GM19193 (cell line): Measurements from ENCODE around the gene KCNJ9.

Experiments
- POLR2A ChIP-seq: IDR thresholded peaks from 4 replicates; pipeline ENCODE4 v1.6.1; 2011; ENCODE audit not compliant: insufficient read depth, insufficient read length; ENCODE audit errors: extremely low read depth

KCNJ9 gene

DNA sequence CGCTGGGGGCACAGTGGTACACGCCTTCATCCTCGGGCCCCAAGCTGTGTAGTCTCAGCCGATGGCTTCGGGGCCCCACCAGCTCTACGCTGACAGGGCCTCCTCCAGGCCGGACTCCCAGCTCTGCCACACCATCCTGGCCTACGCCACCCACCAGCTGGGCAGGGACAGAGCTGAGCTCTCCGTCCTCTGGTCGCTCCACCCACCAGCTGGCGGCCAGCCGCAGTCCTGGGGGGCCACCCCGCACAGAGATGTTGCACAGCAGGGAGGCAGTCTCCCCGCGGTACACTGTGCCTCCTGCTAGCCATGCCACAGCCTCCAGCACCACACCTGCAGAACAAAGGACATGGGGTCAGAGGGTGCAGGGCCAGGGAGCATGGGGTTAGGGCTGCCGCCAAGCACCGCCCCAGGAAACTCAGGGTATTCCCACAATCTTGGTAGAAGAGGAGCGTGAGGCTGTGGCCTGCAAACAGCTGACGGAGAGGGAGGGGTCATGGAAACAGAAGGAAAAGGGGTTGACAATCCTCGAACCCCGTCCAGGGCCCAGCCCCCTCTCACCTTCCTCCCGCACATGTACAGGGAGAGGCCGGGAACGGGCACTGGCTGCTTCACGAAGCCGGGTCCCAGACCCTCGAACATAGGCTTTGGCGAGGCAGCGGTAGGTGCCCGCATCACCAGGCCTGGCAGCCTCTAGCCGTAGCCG, 11.2 kb downstream of the KCNJ9 start:
- TF ChIP-seq POLR2A: no peak

DNA sequence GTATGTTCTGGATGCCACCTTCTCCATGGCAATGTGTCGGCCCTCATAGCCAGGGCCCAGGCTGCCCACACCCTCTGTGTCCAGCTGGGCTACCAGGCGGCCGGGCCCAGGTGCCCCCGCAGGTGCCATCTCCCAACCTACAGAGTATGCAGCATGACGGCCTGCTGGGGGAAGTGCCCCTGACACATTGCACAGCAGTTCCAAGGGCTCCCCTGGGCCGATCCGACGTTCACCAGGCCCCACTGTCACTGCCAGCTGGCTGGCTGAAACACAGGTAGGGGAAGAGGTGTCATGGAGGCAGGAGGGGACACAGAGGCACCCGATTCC, 11.7 kb downstream of the KCNJ9 start:
- no peak for TF ChIP-seq POLR2A

DNA sequence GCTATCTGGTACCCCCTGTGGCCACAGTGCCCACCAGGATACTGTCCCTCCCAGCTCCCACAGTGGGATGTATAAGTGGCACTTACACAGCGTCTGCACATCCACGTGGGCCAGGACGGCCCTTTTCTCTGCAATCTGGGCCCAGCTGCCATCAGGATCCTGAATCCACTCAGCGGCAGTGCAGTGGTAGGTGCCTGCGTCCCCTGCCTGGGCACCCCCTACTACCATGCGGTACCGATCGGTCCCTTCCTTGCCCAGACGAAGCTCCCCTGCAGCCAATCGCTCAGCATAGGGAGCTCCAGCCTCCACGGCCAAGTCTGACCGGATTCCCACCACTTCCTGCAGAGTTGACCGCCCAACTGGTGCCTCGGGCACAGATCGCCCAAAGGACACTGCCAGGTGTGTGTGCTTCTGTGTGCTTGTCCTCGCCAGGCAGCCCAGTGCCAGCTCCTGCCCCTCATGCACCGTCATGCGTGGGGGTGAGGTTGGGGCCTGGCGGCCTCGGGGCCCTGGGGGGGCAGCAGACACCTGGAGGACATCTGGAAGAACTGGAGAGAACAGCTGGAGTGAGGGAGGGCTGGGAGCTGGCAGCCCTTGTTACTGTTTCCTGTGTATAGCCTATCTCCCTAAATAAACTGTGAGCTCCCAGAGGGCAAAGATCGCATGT, 12.4 kb downstream of the KCNJ9 start:
- TF ChIP-seq POLR2A: no peak

DNA sequence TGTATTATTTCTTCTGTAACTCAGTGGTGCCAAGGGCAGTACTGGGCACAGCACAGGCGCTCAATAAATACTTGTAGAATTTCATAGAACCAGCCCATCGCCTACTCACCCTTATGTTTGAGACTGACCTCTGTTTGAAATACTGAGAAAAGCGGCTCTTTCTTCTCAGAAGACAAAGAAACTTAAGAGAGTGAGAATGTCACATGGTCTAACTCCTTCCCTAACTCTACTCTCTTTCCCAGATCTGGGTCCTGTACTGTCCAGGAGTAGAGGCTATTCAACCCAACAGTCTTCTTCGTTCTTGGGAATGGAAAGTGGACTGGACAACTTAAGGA, 12.9 kb downstream of the KCNJ9 start:
- no peak for TF ChIP-seq POLR2A

DNA sequence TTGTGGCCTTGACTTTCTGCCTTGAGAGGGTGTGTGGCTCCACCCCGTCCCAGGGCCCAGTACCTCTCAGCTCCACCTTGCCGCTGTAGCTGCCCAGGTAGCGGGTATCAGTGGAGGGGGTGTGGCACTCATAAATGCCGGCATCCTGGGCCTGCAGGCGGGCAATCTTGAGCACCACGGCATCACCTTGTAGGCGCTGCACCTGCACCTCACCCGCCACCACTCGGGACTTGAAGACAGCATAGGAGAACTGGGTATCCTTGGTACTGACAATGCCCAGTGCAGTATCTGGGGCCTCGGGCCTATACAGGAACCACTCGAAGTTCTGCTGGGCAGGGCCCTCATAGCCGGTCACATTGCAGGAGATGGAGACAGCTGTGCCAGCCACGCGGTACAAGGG, 13.5 kb downstream of the KCNJ9 start:
- no peak for TF ChIP-seq POLR2A

DNA sequence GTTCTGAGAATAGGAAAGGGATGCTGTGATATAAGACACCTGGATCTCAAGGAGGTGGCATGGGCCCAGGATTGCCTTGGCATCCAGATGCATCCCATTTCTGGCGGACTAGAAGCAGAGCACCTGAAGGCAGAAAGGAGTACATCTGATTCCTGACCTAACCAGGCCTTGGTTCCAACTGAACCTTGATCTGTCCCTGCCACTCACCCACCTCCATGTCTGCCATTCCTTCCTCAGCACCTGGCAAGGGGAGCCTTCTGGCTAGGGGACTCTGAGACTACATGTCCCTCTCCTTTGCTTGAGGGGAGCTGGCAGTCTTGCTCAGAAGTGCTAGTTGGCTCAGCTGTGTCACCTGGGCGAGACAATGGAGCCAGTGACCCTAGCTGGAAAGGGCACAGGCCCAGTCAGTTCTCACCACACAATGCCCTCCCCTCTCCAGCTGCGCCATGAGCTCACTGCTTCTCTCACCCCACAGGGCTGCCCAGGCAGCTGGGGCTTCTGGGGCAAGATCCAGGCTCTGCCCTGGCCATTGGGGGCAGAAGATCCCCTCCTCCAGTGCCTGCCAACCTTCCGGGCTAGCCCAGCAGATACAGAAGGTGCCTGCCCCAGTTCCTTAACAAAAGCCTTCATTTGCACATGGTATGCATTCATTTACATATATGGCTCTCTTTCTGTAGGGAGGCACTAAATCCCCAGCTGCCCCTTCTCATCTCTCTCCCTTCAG, 14.2 kb downstream of the KCNJ9 start:
- TF ChIP-seq POLR2A: no peak

DNA sequence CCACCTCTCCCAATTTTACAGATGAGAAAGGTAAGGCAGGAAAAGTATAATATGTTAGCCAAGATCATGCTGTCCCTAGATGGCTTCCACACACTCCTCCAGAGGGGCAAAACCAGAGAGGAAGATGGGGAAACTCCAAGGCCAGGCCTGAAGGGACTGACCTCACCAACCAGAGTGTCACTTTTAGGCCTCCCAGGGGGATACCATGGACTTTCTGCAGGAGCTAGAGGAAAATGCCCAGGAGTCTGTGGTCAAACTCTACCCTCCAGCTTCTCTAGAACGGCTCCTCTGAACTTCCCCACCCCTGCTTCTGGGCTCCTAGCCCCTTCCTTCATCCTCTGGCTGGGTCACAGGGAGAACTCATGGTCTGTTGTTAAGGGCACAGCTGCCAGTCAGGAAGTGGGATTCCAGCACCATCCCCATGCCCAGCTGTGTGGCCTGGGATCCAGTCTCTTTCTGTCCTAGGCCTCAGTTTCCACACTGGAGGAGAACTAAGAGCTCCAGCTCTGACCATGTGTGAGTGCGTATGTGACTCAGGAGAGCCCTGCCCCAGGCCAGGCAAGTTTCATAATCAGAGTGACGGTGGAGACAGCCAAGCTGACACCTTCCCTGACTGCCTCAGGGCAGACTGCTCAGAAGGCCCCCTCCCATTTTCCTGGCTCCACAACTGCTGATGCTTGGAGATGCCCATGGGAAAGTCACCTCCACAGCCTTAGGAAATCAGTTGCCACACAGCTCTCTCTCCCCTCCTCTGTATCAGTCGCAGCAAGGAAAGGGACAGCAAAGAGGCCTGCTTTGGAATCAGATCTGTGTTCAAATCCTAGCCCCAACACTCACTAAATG, 15.2 kb downstream of the KCNJ9 start:
- no peak for TF ChIP-seq POLR2A

DNA sequence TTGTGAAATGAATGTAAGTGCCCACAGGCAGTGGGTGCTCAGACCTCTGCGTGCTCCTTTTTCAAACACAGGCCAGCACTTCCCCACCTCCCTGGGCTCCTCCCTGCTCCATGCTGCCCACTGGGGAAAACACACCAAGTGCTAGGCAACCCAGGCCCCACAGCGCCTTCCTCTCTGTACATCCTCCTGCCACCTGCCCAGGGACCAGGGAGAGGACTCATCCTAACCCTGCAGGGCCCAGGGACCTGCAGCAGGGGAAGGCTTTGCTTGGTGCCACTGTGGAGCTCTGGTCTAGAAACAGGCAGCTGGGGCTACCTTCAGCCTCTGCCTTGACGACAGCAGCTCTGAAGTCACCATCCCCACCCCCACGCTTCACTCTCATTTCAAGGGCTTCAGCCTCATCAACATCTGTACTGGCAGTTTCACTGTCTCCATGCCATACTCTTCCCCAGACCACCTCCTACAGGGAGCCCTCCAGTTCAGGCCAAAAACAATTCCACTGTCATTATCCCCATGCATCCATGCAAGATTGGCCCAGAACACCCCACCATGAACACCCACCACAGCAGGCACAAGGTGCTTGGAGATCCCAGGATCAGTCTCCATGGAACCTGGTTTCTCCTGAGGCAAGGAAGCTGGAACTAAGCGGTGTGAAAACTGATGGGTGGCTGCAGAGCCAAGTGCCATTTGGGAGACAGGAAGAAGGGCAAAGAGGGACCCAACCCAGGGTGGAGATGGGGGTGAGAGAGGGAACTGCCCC, 16.0 kb downstream of the KCNJ9 start:
- TF ChIP-seq POLR2A: no peak

DNA sequence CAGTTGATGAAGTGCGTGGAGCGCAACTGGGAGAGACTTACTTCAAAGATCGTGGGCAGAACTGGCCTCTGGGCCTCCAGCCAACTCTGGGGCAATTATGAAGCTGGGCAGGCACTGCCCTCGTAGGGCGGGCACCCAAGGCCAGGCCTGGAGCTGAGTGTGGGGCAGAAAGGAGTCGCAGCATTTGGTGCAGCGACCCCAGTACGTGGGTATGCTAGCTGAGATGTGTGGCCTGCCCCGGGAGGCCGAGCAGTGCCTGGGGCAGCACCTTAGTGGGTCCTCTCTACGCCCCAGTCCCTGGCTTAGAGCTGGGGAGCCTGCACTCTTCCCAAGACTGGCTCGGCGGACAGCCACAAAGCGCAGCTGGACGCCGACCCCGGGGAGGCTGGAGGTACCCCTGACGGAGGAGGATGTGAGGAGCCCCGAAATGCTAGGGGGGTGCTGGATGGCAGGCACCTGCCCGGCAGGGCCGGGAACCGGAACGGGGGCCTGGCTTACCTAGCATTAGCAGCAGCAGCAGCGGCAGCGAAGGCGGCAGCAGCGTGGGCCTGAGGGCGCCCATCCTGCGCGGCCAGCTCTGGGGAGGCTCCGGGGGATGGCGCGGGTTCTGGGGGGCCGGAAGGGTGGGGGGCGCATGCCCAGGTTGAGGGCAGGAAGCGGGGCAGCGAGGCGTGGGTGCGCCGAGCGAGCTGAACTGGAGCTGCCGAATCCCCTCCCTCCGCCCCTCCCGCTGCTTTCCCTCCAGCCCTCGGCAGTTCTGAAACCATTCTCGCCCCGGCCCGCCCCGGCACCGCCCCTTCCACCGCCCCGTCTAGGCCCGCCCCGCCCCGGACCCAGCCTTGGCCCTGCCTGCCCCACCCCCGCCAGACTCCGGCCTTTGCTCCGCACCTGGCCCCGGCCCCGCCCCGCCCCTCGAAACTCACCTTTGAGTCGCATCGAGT, 16.8 kb downstream of the KCNJ9 start, which contains the start of gene IGSF8:
Gene IGSF8 (minus strand): TSS at position 709 of the 941 bp plus-strand sequence. CDS start 147 bp downstream, at position 562.
- TF ChIP-seq POLR2A: no peak

DNA sequence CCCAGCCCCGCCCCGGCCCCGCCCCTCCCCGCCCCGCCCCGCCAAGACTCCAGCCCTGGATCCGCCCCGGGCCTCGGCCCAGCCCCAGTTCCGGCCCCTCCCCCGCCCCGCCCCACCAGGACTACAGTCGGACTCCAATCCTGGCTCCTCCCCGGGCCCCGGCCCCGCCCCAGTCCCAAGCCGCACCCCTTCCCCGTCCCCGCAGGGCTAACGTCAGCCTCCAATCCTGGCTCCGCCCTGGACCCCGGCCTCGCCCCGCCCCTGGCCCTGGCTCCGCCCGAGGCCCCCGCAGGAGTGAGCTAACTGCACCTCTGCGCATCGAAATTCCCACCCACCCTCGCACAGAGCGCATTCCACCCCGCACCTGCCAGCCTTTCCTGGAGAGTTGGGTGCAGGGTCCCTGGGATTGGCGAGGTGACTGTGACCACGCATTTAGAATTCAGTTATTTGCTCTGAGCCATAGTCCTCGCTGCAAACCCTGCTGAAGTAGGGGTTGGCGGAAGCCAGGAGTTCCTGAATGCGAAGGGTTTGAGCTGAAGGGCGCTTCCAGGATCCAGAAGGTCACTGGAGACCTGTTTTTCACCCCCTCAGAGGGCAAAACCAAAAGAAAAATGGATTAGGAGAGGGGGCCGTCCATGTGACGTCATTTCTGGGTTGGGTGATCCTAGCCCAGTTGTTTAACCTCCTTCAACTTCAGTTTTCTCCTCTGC, 17.7 kb downstream of the KCNJ9 start:
- TF ChIP-seq POLR2A: peak; percentile 28

DNA sequence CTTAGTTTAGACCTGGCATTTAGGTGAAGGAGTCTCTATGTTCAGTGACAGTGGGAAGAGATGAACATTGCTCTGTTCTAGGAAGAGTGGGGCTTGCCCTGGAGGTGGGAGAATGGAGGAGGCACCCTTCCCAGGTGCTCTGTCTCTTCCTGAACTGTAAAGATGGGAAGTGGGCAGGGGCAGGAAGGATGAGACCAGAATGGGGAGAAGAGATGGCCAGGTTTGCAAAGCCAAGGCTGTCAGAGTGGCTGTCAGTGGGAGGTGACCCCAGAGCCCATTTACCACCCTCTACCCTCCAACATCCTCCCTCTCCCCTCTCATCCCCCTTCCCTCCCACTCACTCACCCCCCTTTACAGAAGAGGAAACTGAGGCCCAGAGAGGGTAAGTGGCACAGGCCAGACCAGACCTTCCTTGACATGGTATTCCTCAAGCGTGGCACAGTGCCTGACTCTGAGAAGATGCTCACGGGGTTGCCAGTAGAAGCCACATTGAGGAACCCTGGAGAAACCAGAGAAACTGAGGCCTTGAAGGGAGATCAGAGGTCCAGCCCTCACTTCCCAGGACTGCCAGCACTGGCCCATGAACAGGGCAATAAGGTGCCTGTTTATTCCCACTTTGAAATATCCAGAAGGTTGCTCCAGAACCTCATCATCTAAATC, 18.5 kb downstream of the KCNJ9 start:
- no peak for TF ChIP-seq POLR2A

DNA sequence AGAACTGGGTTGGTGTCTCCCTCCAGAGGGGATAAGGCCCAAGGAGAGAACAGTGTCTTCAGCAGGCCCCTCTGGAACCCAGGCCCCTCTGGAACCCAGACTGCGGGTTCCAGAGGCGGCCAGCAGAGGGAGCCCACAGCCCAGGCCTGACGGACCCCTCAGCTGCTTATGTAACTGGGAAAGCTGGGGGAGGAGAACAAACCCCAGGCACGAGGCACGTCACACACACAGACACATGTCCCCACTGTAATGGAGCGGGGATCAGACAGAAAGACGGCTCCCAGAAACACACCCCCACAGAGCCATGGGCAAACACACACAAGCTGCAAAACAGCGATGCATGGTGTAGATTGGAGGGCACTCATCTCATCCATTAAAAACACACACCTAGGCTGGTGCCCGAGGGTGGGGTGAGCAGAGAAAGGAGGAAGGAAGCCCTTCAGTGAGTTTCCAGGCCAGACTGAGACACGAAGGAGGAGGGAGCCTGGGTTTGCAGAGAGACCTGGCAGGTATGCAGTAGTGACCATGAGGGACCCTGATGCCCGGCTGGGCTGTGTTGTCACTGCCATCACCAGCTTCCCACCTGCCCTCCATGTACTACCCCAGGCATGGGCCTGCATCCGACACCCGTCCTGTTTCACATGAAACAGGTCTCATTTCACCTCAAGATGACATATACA, 19.8 kb downstream of the KCNJ9 start:
- TF ChIP-seq POLR2A: no peak
